Vagina (tissue), 2 donors: Measurements from ENCODE around the gene FBXO21.

Experiments used
- CTCF ChIP-seq, 3 experiments: fragments of 450-650 bp in 2 of 3; fragments of 200-600 bp in 1 of 3; sonication (generic) in 1 of 3; IDR thresholded peaks; one replicate each; pipeline ENCODE4 v1.5.1; 2017 to 2019; ENCODE audit warnings: antibody characterized with exemption in 3 of 3, mild to moderate bottlenecking in 2 of 3, moderate library complexity in 2 of 3
- POLR2A ChIP-seq, 2 donors: fragments of 450-650 bp; IDR thresholded peaks; one replicate each; pipeline ENCODE4 v1.6.1; 2017; ENCODE audit warnings: antibody characterized with exemption in 2 of 2, mild to moderate bottlenecking in 2 of 2, moderate library complexity in 2 of 2

GRCh38 chr12:117178301-117178700 lies 12.0 kb downstream of the FBXO21 start:
- TF ChIP-seq CTCF (IDR thresholded peaks at IDR 0.05) (no peak), POLR2A (IDR thresholded peaks at IDR 0.05) (no peak)
